Measurements from ENCODE around the gene MAX. TPM values are rescaled to one million over a fixed set of nuclear protein-coding genes. Genes with fewer than 3 reads are reported as not detected.

MAX gene
- total and polyA plus RNA-seq, 2 experiments from 2014 or later: 25.0 to 27.7 TPM

DNA sequence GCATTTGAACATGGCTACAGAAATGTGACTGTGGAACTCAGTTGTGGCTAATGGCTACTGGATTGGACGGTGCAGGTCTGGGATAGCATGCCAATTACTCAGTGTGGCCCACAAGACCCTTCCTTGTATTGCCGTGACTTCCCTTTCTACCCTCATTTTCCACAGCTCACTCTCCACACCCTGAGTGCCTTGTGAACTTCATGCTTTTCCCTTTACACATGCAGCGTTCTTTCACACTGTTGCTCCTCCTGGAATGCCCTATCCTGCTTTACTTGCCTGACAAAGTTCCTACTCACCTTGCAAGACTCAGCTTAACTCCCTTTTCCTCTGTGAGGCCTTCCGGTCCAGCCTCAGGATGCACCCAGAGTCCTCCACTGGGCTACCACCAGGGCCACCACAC, 46.8 kb upstream of the MAX start (continued):
- TF ChIP-seq, protein P1, sequence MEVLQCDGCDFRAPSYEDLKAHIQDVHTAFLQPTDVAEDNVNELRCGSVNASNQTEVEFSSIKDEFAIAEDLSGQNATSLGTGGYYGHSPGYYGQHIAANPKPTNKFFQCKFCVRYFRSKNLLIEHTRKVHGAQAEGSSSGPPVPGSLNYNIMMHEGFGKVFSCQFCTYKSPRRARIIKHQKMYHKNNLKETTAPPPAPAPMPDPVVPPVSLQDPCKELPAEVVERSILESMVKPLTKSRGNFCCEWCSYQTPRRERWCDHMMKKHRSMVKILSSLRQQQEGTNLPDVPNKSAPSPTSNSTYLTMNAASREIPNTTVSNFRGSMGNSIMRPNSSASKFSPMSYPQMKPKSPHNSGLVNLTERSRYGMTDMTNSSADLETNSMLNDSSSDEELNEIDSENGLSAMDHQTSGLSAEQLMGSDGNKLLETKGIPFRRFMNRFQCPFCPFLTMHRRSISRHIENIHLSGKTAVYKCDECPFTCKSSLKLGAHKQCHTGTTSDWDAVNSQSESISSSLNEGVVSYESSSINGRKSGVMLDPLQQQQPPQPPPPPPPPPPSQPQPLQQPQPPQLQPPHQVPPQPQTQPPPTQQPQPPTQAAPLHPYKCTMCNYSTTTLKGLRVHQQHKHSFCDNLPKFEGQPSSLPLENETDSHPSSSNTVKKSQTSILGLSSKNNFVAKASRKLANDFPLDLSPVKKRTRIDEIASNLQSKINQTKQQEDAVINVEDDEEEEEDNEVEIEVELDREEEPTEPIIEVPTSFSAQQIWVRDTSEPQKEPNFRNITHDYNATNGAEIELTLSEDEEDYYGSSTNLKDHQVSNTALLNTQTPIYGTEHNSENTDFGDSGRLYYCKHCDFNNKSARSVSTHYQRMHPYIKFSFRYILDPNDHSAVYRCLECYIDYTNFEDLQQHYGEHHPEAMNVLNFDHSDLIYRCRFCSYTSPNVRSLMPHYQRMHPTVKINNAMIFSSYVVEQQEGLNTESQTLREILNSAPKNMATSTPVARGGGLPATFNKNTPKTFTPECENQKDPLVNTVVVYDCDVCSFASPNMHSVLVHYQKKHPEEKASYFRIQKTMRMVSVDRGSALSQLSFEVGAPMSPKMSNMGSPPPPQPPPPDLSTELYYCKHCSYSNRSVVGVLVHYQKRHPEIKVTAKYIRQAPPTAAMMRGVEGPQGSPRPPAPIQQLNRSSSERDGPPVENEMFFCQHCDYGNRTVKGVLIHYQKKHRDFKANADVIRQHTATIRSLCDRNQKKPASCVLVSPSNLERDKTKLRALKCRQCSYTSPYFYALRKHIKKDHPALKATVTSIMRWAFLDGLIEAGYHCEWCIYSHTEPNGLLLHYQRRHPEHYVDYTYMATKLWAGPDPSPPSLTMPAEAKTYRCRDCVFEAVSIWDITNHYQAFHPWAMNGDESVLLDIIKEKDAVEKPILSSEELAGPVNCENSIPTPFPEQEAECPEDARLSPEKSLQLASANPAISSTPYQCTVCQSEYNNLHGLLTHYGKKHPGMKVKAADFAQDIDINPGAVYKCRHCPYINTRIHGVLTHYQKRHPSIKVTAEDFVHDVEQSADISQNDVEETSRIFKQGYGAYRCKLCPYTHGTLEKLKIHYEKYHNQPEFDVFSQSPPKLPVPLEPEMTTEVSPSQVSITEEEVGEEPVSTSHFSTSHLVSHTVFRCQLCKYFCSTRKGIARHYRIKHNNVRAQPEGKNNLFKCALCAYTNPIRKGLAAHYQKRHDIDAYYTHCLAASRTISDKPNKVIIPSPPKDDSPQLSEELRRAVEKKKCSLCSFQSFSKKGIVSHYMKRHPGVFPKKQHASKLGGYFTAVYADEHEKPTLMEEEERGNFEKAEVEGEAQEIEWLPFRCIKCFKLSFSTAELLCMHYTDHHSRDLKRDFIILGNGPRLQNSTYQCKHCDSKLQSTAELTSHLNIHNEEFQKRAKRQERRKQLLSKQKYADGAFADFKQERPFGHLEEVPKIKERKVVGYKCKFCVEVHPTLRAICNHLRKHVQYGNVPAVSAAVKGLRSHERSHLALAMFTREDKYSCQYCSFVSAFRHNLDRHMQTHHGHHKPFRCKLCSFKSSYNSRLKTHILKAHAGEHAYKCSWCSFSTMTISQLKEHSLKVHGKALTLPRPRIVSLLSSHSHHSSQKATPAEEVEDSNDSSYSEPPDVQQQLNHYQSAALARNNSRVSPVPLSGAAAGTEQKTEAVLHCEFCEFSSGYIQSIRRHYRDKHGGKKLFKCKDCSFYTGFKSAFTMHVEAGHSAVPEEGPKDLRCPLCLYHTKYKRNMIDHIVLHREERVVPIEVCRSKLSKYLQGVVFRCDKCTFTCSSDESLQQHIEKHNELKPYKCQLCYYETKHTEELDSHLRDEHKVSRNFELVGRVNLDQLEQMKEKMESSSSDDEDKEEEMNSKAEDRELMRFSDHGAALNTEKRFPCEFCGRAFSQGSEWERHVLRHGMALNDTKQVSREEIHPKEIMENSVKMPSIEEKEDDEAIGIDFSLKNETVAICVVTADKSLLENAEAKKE (CRISPR knock-in tag; IDR thresholded peaks at IDR 0.05): no peak
- no peak for TF ChIP-seq EZH2phosphoT487 (IDR thresholded peaks at IDR 0.05; ENCODE audit: unreplicated experiment)
- no peak for TF ChIP-seq POLR2AphosphoS5 (IDR thresholded peaks at IDR 0.05; ENCODE audit: low read depth)
- TF ChIP-seq JUNB (IDR thresholded peaks at IDR 0.05; ENCODE audit: unreplicated experiment): no peak
- TF ChIP-seq, protein P2, sequence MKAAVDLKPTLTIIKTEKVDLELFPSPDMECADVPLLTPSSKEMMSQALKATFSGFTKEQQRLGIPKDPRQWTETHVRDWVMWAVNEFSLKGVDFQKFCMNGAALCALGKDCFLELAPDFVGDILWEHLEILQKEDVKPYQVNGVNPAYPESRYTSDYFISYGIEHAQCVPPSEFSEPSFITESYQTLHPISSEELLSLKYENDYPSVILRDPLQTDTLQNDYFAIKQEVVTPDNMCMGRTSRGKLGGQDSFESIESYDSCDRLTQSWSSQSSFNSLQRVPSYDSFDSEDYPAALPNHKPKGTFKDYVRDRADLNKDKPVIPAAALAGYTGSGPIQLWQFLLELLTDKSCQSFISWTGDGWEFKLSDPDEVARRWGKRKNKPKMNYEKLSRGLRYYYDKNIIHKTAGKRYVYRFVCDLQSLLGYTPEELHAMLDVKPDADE (IDR thresholded peaks at IDR 0.05): no peak
- no peak for TF ChIP-seq ZNF331 (CRISPR knock-in tag; IDR thresholded peaks at IDR 0.05; ENCODE audit: low read depth)
- no peak for TF ChIP-seq CREB1 (CRISPR knock-in tag; IDR thresholded peaks at IDR 0.05; ENCODE audit: low read depth)
- TF ChIP-seq, protein P3, sequence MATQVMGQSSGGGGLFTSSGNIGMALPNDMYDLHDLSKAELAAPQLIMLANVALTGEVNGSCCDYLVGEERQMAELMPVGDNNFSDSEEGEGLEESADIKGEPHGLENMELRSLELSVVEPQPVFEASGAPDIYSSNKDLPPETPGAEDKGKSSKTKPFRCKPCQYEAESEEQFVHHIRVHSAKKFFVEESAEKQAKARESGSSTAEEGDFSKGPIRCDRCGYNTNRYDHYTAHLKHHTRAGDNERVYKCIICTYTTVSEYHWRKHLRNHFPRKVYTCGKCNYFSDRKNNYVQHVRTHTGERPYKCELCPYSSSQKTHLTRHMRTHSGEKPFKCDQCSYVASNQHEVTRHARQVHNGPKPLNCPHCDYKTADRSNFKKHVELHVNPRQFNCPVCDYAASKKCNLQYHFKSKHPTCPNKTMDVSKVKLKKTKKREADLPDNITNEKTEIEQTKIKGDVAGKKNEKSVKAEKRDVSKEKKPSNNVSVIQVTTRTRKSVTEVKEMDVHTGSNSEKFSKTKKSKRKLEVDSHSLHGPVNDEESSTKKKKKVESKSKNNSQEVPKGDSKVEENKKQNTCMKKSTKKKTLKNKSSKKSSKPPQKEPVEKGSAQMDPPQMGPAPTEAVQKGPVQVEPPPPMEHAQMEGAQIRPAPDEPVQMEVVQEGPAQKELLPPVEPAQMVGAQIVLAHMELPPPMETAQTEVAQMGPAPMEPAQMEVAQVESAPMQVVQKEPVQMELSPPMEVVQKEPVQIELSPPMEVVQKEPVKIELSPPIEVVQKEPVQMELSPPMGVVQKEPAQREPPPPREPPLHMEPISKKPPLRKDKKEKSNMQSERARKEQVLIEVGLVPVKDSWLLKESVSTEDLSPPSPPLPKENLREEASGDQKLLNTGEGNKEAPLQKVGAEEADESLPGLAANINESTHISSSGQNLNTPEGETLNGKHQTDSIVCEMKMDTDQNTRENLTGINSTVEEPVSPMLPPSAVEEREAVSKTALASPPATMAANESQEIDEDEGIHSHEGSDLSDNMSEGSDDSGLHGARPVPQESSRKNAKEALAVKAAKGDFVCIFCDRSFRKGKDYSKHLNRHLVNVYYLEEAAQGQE (IDR thresholded peaks at IDR 0.05; ENCODE audit: unreplicated experiment): no peak

All from GM23338 (cell line).